Retinal pigment epithelial cell (primary cell): ENCODE measurements around the gene STAMBP.

Experiments
- DNase-seq: peaks from one replicate; pipeline ENCODE4 v3.0.0-alpha.2; 2010; ENCODE audit warnings: low read depth
- H3K4me3 ChIP-seq: 2 replicates; pipeline ENCODE4 v1.5.1; 2011; ENCODE audit warnings: mild to moderate bottlenecking, low read length, control low read depth, moderate library complexity
- CTCF ChIP-seq: conservative IDR thresholded peaks from 2 replicates; pipeline ENCODE4 v1.5.1; 2011; ENCODE audit warnings: low read depth, low read length, control low read depth, inconsistent platforms

Gene STAMBP

GRCh38 chr2:73894475-73894850 is 65.7 kb downstream of the STAMBP start:
- no peak for TF ChIP-seq CTCF
- DNase-seq = no peak
- H3K4me3 ChIP-seq = no peak overlapping the region

GRCh38 chr2:73894877-73895276 is 66.1 kb downstream of the STAMBP start:
- H3K4me3 ChIP-seq = no peak overlapping the region
- no peak for DNase-seq
- TF ChIP-seq CTCF = no peak

- no peak for DNase-seq
- TF ChIP-seq CTCF = no peak
- no peak overlapping the region for H3K4me3 ChIP-seq
These were observed 66.7 kb downstream of the STAMBP start for GRCh38 chr2:73895473-73895872.

GRCh38 chr2:73896362-73897239 is 67.8 kb downstream of the STAMBP start:
- no peak overlapping the region for H3K4me3 ChIP-seq
- no peak for DNase-seq
- no peak for TF ChIP-seq CTCF

- no peak for TF ChIP-seq CTCF
- no peak for DNase-seq
- H3K4me3 ChIP-seq = no peak overlapping the region
These were observed 68.5 kb downstream of the STAMBP start for GRCh38 chr2:73897240-73897583.

GRCh38 chr2:73897934-73898333 is 69.2 kb downstream of the STAMBP start:
- DNase-seq = no peak
- no peak for TF ChIP-seq CTCF
- H3K4me3 ChIP-seq = no peak overlapping the region

- TF ChIP-seq CTCF = no peak
- no peak for DNase-seq
- H3K4me3 ChIP-seq = no peak overlapping the region
These were observed 71.1 kb downstream of the STAMBP start for GRCh38 chr2:73899801-73900336.
